HG02885 (cell line): ENCODE results near the gene EIF3B.
A peak's percentile ranks its signal among the peaks of the same experiment; 100 is the strongest.
"Not testable (repeated sequence)": the region's sequence is repeated elsewhere in the genome, so short reads cannot be mapped to it uniquely, and the experiment has no call there.

Experiments used
- ATAC-seq: cut with Tn5 transposase; IDR thresholded peaks from one replicate; pipeline ENCODE4 v1.9.1; 2021; ENCODE audit warnings: mild to moderate bottlenecking; ENCODE audit not compliant: unreplicated experiment, poor library complexity

EIF3B gene

GRCh38 chr7:2336626-2337299 is 17.9 kb upstream of the EIF3B start:
- ATAC-seq: no peak

GRCh38 chr7:2347351-2348063 is 7.1 kb upstream of the EIF3B start:
- ATAC-seq: not testable (repeated sequence)

- no peak for ATAC-seq
Observed at GRCh38 chr7:2350055-2350454, 4.6 kb upstream of the EIF3B start.

- ATAC-seq: no peak
Observed at GRCh38 chr7:2350861-2351260, 3.8 kb upstream of the EIF3B start.

- ATAC-seq: peak; percentile 0
Observed at GRCh38 chr7:2353113-2353935, 1.3 kb upstream of the EIF3B start.

GRCh38 chr7:2353936-2354185 is 766 bp upstream of the EIF3B start:
- peak; percentile 42 for ATAC-seq

GRCh38 chr7:2354939-2355704 is 495 bp downstream of the EIF3B start:
- ATAC-seq: peak; percentile 15

- no peak for ATAC-seq
Observed at GRCh38 chr7:2355705-2356008, 1.0 kb downstream of the EIF3B start.

GRCh38 chr7:2357165-2357564 is 2.5 kb downstream of the EIF3B start:
- no peak for ATAC-seq

- ATAC-seq: no peak
Observed at GRCh38 chr7:2357571-2357970, 2.9 kb downstream of the EIF3B start.

GRCh38 chr7:2358968-2359527 is 4.4 kb downstream of the EIF3B start:
- no peak for ATAC-seq

GRCh38 chr7:2359610-2360009 is 5.0 kb downstream of the EIF3B start:
- no peak for ATAC-seq

- no peak for ATAC-seq
Observed at GRCh38 chr7:2360796-2361195, 6.2 kb downstream of the EIF3B start.

- ATAC-seq: no peak
Observed at GRCh38 chr7:2362385-2363088, 7.9 kb downstream of the EIF3B start.

GRCh38 chr7:2369139-2369538 is 14.5 kb downstream of the EIF3B start:
- ATAC-seq: no peak

GRCh38 chr7:2371329-2371728 is 16.7 kb downstream of the EIF3B start:
- ATAC-seq: no peak

GRCh38 chr7:2372724-2373123 is 18.1 kb downstream of the EIF3B start:
- no peak for ATAC-seq

- no peak for ATAC-seq
Observed at GRCh38 chr7:2373124-2373556, 18.5 kb downstream of the EIF3B start.

- ATAC-seq: no peak
Observed at GRCh38 chr7:2373646-2374045, 19.0 kb downstream of the EIF3B start.

GRCh38 chr7:2374401-2374800 is 19.8 kb downstream of the EIF3B start:
- ATAC-seq: no peak
